ENCODE data around the gene UBE2O.

The UBE2O gene

DNA sequence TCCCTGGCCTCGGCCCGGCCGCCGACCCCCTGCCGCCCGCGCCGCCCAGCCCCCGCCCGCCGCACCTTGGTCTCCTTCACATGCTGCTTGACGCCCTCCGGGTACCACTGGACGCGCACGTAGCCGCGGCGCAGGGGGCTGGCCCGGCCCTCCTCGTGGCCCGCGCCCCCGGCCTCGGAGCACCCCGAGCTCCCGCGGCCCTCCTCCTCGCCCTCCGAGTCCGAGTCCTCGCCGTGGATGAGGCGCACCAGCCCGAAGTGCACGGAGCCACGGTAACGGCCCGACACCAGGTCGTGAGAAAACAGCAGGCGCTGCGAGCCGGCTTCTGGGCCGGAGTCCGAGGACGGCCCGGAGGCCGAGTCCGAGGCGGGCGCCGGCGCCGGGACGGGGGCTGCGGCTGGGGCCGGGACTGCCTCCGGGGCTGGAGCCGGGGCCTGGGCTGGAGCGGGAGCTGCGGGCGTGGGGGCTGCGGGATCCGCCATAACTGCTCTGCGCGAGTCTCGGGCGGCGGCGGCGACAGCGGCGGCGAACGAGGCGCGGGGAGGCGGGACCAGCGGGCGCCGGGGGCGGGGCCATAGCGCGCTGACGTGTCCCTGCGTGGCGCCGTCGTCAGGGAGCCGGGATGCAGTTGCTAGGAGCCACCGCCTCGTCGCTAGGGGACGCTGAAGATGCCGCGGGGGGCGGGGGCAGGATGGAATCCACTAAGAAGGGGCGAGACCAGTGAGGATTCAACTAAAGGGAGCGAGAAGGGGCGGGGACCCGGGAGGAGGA is at the start of gene UBE2O:
TSS of gene UBE2O (minus strand) at position 493 of the 771 bp plus-strand sequence. CDS start at position 482, 11 bp downstream.
- DNase-seq (ENCODE audit: low read depth) = peak; percentile 82

DNA sequence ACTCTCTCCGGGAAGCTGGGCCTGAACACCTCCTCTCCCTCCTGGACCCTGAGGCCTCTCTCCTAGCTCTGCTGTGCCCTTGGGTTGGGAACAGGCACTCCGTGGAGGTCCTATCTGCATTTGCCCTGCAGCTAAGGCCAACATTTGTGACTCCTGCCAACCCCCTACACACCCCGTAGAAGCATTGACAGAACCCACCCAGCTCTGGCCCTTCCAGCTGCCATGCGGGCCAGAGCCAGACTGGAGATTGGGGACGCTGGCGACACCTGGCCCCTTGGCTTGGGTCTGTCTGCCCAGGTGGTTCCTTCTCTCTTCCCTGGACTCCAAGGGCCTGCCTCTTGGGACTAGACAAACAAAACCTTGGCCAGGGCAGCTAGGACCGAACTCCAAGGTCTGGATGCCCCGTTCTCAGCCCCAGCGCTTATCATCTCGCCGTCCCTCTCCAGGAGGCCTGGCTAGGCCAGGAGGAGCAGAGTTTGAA is 48.9 kb upstream of the UBE2O start:
- no peak for DNase-seq (ENCODE audit: low read depth)

DNA sequence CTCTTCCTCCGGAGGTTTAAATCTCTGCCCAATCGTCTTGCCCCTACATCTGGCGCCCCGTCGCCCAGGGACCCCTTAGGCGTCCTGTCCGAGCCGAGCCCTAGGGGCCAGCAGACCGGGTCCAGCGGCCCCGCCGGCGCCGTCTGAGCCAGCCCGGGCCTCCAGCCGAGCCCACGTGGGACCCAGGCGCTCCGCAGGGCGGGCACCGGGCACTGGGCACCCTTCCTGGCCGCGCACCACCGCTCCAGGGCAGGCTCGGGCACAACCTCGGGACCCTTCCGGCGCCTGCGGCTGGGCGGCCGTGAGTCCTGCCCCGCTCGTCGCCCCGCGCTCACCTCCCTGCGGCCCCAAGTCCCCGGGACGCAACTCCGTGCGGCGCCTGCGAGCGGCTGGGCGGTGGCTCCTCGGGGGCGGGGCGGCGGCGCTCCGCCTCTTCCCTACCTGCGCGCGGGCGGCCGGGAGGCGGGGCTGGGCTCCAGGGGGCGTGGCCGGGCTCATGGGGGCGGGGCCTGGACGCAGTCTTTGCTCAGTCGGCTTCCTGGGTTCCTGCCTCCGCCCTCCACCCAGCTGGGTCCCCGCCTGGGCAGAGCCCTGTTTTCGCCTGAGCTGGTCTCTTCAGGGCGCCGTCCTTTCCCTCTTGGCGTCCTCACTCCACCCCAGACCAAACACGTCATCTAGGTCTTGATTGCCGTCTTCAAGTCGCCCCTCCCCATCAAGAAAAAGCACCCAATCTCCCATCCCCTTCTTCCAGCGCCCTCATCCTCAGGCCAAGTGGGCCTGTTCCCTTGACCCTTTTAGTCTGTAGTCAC is 48.3 kb upstream of the UBE2O start, which contains the start of gene RHBDF2:
TSS of gene RHBDF2 (minus strand) at position 406 of the 809 bp plus-strand sequence. CDS start 19,899 bp downstream, outside the sequence.
- peak; percentile 48 for DNase-seq (ENCODE audit: low read depth)

GRCh38 chr17:76500747-76501017 is 47.7 kb upstream of the UBE2O start:
- no peak for DNase-seq (ENCODE audit: low read depth)

GRCh38 chr17:76500074-76500746 is 47.3 kb upstream of the UBE2O start:
- no peak for DNase-seq (ENCODE audit: low read depth)

- DNase-seq (ENCODE audit: low read depth) = no peak
These were observed 46.3 kb upstream of the UBE2O start for GRCh38 chr17:76499267-76499667.

DNA sequence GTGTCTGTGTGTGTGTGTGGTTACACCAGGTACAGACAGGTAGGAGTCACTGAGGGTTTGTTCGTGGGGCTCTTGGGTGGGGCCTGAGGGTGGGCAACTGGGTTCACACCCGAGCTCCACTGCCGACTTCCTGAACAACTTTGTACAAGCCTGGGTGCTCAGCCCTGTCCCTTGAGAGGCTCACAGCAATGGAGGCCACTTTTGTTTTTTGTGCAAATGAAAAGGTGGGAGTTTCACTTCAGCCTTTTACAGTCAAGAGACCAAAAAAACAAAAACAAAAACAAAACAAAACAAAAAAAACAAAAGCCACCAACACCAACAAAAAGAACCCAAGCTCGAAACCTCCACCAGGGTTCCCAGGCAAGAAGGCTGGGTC is 45.9 kb upstream of the UBE2O start:
- no peak for DNase-seq (ENCODE audit: low read depth)

DNA sequence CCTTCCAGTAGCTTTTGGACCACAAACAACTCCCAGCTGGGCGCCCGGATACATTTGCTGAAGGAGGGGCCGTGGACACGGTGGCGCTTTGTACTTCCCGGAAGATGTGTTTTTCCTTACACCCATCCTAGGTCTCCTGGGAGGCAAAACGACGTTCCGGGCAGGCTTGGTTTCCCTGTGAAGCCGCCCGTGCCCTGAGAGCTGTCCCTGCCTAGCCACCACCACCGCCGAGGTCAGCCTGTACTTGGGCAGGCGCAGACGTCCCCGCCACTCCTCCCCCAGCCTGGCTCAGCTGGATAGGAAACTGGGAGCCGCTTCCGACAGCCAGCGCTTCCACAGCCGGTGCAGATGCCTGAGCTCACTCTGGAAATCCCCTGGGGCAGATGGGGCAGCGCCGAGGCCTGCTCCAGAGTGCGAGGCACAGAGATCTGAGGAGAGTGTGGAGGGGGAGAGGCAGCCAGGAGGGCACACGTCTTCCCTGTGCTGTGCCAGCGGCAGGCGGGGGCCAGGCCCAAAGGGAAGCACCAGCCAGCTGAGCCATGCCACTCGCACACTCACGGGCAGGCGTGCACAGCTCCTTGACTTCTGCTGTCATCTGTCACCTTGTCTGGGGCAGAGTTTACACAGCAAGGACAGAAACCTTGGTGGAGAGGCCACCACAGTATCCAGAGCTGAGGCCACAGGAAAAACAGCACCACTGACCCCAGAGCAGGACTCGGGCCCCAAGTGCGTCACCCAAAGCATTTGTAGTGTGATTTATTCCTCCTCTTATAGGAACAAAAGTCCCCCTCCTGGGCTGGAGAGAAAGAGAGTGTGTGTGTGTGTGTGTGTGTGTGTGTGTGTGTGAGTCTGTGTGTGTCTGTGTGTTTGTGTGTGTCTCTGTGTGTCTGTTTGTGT is 45.3 kb upstream of the UBE2O start:
- DNase-seq (ENCODE audit: low read depth) = peak; percentile 71

DNA sequence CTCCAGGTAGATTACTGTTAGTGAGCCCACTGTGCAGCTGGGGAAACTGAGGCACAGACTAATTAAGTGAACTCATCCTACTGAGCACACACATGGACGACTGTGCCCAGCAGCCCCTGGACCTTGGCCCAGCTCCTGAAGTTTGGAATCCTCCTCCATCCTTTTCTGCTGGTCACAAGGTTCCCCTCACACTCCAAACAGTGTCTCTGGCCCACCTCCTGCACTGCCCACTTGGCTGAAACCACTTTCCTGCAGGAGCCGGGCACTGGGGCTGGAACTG is 44.7 kb upstream of the UBE2O start:
- DNase-seq (ENCODE audit: low read depth) = no peak

DNA sequence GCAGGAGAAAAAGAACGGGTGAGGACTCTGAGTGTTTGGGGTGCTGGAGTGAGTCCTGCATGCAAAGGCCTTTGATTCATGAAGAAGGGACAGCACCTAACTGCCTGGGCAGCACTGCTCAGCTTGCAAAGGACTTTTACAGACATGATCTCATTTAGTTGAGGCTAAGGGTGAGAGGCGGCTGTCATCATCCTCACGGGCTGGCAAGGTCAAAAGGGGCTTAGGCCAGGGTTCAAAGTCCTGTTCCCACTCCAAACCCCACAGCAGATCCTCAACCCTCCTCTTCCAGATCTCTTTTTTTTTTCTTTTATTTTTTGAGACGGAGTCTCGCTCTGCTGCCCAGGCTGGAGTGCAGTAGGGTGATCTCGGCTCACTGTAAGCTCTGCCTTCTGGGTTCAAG is 43.5 kb upstream of the UBE2O start:
- DNase-seq (ENCODE audit: low read depth) = no peak

GRCh38 chr17:76495663-76496400 is 42.9 kb upstream of the UBE2O start:
- DNase-seq (ENCODE audit: low read depth) = no peak

DNA sequence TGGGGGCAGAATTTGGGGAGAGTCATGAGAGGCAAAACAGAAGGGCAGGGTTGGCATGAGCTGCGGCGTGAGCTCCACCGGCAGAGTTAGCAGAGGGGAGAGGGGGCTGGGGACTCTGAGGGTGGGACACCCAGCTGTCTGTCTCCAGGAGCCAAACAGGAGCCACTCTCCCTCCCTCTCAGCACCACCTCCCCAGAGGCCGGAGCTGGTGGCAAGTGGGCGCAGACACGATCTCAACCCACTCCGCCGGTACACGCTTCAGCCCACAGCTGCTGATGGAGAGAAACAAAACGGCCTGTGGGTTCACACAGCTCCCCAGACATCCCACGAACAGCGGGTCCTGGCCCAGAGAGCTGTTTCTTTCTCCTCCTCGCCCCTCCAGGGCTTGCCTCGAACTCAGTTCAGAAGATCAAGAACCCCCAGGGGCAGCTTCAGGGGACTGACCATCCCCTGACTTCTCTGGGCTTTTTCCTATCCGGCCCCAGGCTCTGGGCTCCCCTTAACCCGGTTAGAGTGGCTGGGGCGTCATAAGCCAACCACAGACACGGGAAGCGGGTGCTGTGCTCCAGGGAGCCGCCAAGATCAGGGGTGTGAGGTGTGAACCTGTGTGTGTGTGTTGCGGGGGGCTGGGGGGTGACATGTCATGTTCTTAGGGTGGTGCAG is 40.7 kb upstream of the UBE2O start:
- DNase-seq (ENCODE audit: low read depth) = no peak

DNA sequence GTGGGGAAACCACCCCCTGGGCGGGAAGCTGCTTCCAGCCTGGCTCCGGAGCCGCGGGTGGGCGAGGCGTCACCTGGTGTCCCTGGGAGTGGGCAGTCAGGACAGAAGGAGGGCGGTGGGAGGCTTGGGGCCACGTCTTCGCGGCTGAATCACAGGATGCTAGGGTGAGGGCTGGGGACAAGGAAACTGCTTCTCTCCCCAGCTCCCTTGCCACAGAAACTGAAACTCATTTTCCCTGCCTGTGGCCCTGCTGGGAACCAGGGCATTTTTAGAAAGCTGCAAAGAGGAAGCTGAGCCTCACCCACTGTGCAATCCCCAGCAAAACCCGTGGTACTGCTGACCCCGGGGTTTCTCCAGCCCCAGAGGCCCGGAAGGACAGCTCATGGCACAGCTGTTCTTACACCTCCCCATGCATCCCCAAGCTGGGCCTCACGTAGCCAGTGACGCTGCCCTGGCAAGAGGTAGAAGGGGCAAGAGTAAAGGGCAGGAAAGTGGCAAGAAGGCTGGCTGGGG is 40.1 kb upstream of the UBE2O start:
- DNase-seq (ENCODE audit: low read depth) = peak; percentile 65

DNA sequence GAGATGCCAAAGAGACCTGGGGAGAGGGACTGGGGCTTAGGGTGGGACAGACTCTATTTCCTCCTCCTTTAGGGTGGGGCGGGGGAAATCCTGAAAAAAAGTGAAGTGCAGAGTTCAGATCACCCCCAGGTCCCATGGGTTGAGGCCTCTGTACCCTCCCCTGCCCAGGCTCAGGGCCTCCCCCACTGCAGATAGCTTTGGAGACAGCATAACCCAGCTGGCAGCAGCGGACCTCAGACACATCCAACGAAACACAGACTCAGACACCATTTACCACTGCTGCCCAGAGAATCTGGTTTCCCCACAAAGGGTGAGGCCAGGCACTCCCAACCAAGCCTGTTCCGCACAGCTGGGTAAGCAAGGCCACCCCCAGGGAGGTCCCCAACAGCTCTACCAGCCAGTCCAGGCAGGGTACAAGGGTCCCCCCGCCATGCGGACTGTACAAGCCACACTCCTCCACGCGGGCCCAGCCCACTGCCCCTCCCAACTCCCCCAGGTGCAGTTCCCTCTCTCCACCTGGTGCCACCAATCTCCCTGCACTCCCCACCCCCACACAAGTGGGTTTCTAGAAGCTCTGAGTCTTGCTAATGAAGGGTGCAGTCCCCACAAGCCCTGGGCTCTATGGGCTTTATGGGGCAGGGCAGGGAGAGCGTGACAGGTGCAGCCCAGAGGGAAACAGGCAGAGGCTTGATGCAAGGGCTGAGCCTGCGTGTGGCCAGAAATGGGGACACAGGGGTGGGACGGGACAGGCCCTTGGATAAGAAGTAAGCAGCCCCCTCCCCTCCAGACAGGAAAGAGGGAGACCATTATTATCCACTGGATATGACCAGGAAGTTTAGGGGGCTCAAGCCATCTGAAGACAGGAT is 39.4 kb upstream of the UBE2O start:
- no peak for DNase-seq (ENCODE audit: low read depth)

DNA sequence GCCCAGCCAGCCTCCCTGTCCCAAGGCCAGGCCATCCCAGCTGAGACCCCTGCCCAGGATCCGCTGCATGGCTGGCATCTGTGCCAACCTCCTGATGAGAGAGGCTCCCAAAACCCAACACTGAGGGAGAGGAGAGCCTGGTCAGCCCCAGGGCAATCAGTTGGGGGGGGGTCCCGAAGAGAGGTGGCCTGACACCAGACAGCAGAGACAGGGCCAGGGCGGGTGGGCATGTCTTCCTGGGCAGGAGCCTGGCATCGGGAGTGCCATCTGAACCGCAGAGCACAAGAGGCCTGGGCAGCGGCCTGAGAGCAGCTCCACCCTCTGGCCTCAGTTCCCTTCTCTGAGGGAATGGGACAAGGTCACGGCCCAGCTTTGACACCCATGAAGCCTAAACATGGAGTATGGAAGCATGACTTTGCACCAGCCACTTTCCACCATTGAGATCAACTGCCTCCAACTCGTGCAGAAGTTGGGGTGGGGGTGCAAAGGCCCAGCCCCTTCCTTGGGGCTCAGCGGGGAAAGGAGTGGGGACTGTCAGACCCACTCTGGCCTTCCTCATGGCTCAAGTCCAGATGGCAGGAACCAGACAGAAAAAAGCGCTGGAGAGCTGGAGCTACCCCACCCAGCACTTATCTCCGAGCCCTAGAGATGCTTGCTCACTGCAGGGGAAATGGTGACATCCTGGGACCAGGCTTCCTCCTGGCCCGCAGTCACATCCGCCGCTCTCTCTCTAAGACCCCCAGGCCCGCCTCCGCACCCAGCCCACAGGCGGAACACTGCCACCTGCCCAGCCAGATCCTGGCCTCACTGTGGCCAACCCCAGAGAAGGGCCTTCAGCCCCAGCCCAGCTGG is 38.5 kb upstream of the UBE2O start:
- no peak for DNase-seq (ENCODE audit: low read depth)

DNA sequence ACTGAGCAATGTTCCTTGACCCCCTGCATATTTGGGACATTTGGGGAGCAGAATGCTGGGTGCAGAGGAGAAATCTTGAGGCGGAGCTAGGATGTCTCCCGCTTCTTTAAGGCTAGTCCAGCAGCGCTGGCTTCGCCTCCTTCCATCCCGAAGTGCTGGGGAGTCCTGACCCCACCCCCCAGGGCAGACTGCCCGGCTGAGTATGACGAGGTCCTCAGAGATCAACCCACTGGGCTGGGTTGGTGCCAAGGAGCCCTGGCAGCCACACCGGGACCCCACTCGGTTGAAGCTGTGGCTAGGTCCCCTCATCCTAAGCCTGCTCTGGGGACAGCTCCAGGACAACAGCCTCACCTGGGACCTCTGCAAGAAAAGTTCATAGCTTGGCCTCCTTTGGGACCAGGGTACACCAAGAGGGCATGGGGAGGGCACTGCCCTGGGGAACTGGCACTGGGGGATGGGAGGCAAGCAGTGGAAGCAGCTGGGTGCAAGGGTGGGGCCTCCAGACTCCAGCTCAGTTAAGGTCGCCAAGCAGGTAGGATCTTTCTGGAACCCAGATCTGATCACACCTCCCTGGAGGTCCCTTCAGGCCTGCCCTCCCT is 37.3 kb upstream of the UBE2O start:
- DNase-seq (ENCODE audit: low read depth) = no peak

DNA sequence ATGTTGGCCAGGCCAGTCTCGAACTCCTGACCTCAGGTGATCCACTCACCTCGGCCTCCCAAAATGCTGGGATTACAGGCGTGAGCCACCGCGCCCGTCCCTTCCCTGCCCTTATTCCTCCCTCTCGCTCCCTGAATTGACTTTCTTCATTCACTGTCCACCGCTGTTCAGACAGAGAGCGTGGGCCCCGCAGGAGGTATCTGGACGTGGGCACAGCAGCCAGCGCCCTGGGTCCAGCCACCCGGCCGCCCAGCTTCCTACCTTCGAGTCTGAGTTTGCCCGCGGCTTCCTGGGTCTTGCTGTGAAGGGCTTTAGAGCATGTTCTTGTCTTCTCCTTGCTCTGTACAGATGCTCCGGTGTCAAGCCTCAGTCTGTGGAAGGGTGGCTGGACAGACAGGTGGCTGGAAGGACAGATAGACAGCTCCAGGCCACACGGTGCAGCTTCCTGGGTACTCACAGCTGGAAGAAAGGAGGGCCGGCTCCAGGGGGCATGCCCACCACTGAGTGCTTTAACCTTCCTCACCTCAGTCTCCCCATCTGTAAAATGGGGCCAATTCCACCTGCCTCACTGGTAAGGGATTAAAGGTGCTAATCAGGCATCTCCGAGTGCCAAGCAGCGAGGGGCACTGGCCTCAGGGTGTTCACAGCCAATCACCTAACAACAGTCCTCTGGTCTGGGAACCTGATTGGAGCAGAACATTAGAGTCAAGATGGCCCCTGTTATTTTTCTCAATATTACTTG is 34.7 kb upstream of the UBE2O start:
- DNase-seq (ENCODE audit: low read depth) = no peak
